ENCODE data around the gene SMC6. TPM values are rescaled to one million over a fixed set of nuclear protein-coding genes. Genes with fewer than 3 reads are reported as not detected.

SMC6 gene
- total RNA-seq, 4 donors from 2014 or later = 7.5 to 11.0 (median 9.6) TPM

- intact Hi-C loops (cut with DNase I; ENCODE audit: low total_unique reads) (no loop called here), in situ Hi-C loops (cut with MboI; ENCODE audit: low sequenced_read_pairs in 4 of 4) (no loop called here)
- no peaks in the 10 kb centered on the region for H3K36me3 ChIP-seq
- TF ChIP-seq CTCF (IDR thresholded peaks at IDR 0.05 in 4 of 5, conservative IDR thresholded peaks at IDR 0.05 in 1 of 5) (no peak), POLR2A (IDR thresholded peaks at IDR 0.05) (no peak)
- H3K9me3 ChIP-seq = no peaks in the 10 kb centered on the region
- H3K4me3 ChIP-seq = no peak overlapping the region
- ATAC-seq = no peak
- H3K27ac ChIP-seq = no peak overlapping the region
- no peak for DNase-seq
- H3K27me3 ChIP-seq = no peaks in the 10 kb centered on the region
- H3K4me1 ChIP-seq = no peaks in the 10 kb centered on the region
These were observed 136.1 kb downstream of the SMC6 start for GRCh38 chr2:17617516-17617915.

- DNase-seq (no peak), ATAC-seq (no peak)
- no peaks in the 10 kb centered on the region for H3K36me3 ChIP-seq
- intact Hi-C loops (cut with DNase I; ENCODE audit: low total_unique reads) = no loop called here
- no peaks in the 10 kb centered on the region for H3K4me1 ChIP-seq
- no peaks in the 10 kb centered on the region for H3K27me3 ChIP-seq
- in situ Hi-C loops (cut with MboI; ENCODE audit: low sequenced_read_pairs in 4 of 4) = no loop called here
- TF ChIP-seq CTCF (IDR thresholded peaks at IDR 0.05 in 4 of 5, conservative IDR thresholded peaks at IDR 0.05 in 1 of 5) = no peak
- TF ChIP-seq POLR2A (IDR thresholded peaks at IDR 0.05) = no peak
- no peaks in the 10 kb centered on the region for H3K9me3 ChIP-seq
- H3K27ac ChIP-seq = no peak overlapping the region
- H3K4me3 ChIP-seq = no peak overlapping the region
These were observed 137.2 kb downstream of the SMC6 start for GRCh38 chr2:17616405-17616804.

GRCh38 chr2:17615728-17616351, 137.8 kb downstream of the SMC6 start:
- intact Hi-C loops (cut with DNase I; ENCODE audit: low total_unique reads) = no loop called here
- Histone ChIP-seq H3K4me1 (no peaks in the 10 kb centered on the region), H3K36me3 (no peaks in the 10 kb centered on the region), H3K27ac (no peak overlapping the region), H3K9me3 (no peaks in the 10 kb centered on the region), H3K27me3 (no peaks in the 10 kb centered on the region), H3K4me3 (no peak overlapping the region)
- in situ Hi-C loops (cut with MboI; ENCODE audit: low sequenced_read_pairs in 4 of 4) = no loop called here
- no peak for TF ChIP-seq CTCF (IDR thresholded peaks at IDR 0.05 in 4 of 5, conservative IDR thresholded peaks at IDR 0.05 in 1 of 5)
- no peak for ATAC-seq
- no peak for DNase-seq

GRCh38 chr2:17615147-17615546, 138.5 kb downstream of the SMC6 start:
- Histone ChIP-seq H3K9me3 (no peaks in the 10 kb centered on the region), H3K4me1 (no peaks in the 10 kb centered on the region), H3K4me3 (no peak overlapping the region), H3K27me3 (no peaks in the 10 kb centered on the region), H3K27ac (no peak overlapping the region), H3K36me3 (no peaks in the 10 kb centered on the region)
- TF ChIP-seq CTCF (IDR thresholded peaks at IDR 0.05 in 4 of 5, conservative IDR thresholded peaks at IDR 0.05 in 1 of 5) (no peak), POLR2A (IDR thresholded peaks at IDR 0.05) (no peak)
- no peak for ATAC-seq
- in situ Hi-C loops (cut with MboI; ENCODE audit: low sequenced_read_pairs in 4 of 4) (no loop called here), intact Hi-C loops (cut with DNase I; ENCODE audit: low total_unique reads) (no loop called here)
- no peak for DNase-seq
